Measurements from ENCODE around the gene MRAS.

GRCh38 chr3:138326866-138327595 lies 21.3 kb upstream of the MRAS start:
- TF ChIP-seq EZH2phosphoT487 (IDR thresholded peaks at IDR 0.05; ENCODE audit: borderline replicate concordance, low read depth): no peak
- TF ChIP-seq CTCF (IDR thresholded peaks at IDR 0.05): no peak
- TF ChIP-seq GATA2 (CRISPR knock-in tag; IDR thresholded peaks at IDR 0.05): no peak
- TF ChIP-seq EP300 (IDR thresholded peaks at IDR 0.05; ENCODE audit: borderline replicate concordance in 1 of 2, low read depth in 1 of 2, low read length in 1 of 2): no peak
- no peak for TF ChIP-seq POLR2AphosphoS5 (IDR thresholded peaks at IDR 0.05; ENCODE audit: low read depth, low read length)
- TF ChIP-seq ZBTB33 (IDR thresholded peaks at IDR 0.05; ENCODE audit: borderline replicate concordance, low read depth): no peak
- TF ChIP-seq ELF1 (IDR thresholded peaks at IDR 0.05): no peak
- TF ChIP-seq GABPA (IDR thresholded peaks at IDR 0.05; ENCODE audit: low read depth): no peak
- no peak for TF ChIP-seq REST (IDR thresholded peaks at IDR 0.05; ENCODE audit: low read depth, low read length)
- TF ChIP-seq RCOR1 (IDR thresholded peaks at IDR 0.05; ENCODE audit: low read length): no peak
- no peak for TF ChIP-seq FOXM1 (IDR thresholded peaks at IDR 0.05; ENCODE audit: low read depth)
- no peak for TF ChIP-seq USF2 (IDR thresholded peaks at IDR 0.05; ENCODE audit: borderline replicate concordance, low read depth, low read length)

Measured in SK-N-SH (cell line).